GM23248 (cell line): ENCODE data around the gene REXO4.

Experiments
- EZH2 ChIP-seq: fragments of 200-600 bp; sonication (generic); IDR thresholded peaks from 2 replicates; pipeline ENCODE4 v1.6.1; 2018; ENCODE audit warnings: antibody characterized with exemption, mild to moderate bottlenecking; ENCODE audit not compliant: insufficient read depth, poor library complexity, severe bottlenecking
- EZH2phosphoT487 ChIP-seq: fragments of 200-600 bp; sonication (generic); IDR thresholded peaks from 2 replicates; pipeline ENCODE4 v1.6.1; 2018; ENCODE audit warnings: antibody characterized with exemption, moderate library complexity, mild to moderate bottlenecking, low read depth; ENCODE audit not compliant: insufficient read depth

DNA sequence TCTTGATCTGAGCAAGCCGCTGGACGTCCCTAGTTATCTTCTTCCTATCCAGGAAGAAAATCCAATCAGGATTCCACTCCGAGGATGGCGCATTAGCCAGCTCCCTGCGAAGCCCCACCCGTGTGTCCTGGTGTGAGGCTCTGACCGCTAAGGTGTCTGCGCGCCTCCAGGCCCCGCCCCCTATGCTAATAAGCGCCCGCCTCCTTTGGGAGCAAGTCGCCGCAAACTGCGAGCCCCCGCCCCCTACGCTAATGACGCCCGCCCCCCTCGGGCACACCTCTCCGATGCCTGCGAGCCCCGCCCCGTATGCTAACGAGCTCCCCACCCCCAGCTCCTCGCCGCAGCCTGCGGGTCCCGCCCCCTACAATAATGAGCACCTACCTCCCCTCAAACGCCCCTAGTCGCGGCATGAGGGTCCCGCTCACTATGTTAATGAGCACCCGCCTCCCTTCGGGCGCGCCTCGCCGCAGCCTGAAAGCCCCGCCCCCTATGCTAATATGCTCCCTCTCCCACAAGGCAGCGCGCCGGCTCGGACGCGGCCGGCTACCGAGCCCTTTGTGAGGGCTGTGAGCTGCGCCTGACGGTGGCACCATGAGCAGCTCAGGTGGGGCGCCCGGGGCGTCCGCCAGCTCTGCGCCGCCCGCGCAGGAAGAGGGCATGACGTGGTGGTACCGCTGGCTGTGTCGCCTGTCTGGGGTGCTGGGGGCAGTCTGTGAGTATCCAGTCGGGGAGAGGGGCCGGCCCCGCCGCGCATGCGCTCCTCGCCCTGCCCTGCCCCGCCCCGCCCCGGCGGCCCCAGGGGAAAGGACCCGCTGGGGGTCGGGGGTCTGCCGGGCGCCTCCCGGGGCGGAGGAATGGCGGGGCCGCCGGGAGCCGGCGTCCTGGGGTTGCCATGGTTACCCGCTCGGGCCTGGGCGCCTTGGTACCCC, 41.9 kb upstream of the REXO4 start, which contains the start of gene CACFD1:
- no peak for TF ChIP-seq EZH2
- no peak for TF ChIP-seq EZH2phosphoT487
